GM21447 (cell line): ENCODE data around the gene NOXA1.

Experiments used
- ATAC-seq: cut with Tn5 transposase; IDR thresholded peaks from one replicate; pipeline ENCODE4 v1.9.1; 2021; ENCODE audit not compliant: unreplicated experiment

Gene NOXA1

DNA sequence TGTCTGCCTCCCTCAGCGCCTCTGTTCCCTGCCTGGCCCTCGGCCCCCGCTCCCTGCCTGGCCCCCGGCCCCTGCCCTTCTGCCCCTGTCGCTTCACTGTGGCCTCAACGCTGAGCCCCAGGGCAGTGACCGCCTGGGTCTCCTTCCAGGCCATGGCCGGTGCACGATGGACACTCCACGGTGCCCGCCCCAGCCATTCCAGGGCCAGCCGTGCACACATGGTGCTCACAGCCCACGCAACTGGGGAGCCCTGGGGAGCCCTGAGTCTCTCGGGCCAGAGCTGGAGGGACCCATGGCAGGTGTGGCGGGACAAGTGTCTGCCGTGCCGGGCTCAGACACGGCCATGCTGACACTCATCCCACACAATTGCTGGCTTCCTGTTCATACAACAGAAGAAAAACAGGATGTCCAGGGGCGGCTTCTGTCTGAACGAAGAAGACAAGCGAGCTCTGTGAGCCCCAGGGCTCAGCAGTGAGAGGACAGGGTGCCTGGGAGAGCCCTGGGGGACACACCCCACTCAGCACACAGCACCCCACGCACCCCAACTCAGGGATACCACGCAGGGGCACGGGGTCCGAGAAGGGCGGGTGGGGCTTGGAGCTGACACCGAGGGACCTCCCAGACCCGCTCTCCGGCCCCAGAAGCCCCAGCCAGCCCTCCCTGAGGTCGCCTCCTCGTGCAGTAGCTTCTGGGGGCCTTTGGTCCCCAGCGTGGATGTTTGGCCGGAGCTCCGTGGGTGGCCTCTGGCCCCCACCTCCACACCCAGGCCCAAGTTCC lies 35.9 kb upstream of the NOXA1 start:
- ATAC-seq = no peak

DNA sequence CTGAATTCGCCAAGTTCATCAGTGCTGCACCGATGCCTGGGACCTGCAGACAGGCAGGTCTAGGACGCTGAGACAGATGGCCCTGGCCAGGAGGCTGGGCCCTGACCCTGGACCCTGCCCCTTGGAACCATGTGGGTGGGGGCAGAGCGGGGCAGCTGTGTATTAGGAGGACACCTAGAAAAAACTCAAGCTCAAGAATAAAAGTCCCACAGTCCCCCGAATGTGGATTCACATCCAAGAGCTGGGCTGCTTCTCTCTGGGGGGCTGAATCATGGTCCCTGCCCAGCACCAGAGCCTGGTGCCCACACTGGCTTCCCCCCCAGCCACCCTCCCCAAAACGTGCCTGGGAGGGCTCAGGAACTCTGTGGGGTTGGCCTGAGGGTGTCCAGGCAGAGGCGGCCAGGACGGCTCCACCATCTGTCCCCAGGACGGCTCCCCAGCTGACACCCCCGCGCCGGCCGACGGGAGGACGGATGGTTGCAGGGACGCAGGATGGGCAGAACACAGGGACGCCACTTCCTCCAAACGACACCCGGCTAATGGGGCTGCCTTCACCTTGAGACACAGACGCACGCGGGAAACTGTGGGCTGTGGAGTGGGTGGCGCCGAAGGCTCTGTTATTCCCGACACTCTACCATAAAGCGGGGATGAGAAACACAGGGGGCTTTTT lies 35.2 kb upstream of the NOXA1 start:
- ATAC-seq = no peak

- no peak for ATAC-seq
These were observed 34.4 kb upstream of the NOXA1 start for GRCh38 chr9:137388589-137389427.

GRCh38 chr9:137389428-137389746 lies 33.8 kb upstream of the NOXA1 start:
- no peak for ATAC-seq

- ATAC-seq = no peak
These were observed 32.4 kb upstream of the NOXA1 start for GRCh38 chr9:137390553-137391410.

GRCh38 chr9:137391411-137391754 lies 31.8 kb upstream of the NOXA1 start:
- no peak for ATAC-seq

DNA sequence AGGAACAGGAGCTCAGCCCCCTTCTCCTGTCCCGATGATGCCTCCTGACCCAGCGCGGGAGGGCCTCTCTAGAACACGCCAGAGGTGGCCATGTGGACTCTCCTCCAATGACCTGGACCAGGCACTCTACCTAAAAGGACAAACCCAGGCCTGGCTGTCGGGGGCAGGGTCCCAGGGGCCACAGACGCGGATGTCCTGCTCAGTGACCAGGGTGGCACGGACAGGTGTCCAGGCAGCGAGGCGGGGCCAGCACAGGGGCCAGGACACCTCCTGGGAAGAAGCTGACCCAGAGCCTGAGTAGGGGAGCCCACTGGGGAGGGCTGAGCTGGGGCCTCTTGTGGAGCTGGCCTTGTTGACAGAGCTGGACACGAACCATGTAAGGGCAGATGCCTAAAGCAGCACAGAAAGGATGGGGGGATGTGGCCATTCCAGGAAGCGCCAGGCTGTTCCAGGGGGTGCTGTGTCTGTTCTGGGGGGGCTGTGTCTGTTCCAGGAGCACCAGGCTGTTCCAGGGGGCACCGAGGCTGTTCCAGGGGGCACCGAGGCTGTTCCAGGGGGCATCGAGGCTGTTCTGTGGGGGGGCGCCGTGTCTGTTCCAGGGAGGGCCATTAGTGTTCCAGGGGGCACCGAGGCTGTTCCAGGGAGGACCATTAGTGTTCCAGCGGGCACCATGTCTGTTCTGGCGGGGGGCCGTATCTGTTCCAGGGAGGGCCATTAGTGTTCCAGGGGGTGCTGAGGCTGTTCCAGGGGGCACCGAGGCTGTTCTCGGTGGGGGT lies 30.8 kb upstream of the NOXA1 start:
- no peak for ATAC-seq

GRCh38 chr9:137393176-137394150 lies 29.7 kb upstream of the NOXA1 start:
- ATAC-seq = no peak

DNA sequence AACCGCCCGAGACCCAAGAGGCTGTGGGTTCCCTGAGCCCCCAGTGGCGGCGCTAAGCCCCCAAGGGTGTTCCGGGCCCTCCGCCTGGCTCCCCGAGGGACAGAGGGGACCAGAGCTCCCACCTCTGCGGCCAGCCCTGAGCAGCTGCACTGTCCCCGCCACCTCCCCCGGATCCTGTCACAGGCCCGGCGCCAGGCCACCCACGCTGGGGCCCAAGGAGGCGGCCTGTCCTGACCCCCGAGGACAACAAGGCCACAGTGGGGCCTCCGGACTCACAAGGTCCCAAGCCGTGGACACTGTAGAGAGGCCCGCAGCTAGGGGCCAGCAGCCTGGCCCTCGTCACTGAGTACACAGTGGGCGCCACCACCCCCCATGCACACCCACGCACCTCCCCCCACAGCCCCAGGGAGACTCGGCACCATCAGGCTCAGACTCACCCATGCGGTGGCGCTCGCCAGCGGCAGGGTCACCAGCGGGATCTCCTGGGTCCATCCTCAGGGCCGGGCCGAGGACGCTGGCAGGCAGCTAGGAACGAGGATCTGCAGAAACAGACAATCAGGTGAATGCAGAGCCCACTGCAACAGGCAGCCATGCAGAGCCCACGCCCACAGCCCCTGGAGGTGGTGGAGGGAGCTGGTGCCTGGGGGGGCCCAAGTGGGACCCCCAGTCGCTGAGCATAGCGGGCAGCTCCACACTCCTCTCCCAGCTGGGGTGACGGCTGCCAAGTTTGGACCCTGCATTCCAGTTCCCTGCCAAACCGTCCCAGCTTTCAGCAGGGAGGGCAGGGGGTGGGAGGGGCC lies 28.1 kb upstream of the NOXA1 start:
- no peak for ATAC-seq

- no peak for ATAC-seq
These were observed 27.6 kb upstream of the NOXA1 start for GRCh38 chr9:137395666-137396010.

- ATAC-seq = no peak
These were observed 27.0 kb upstream of the NOXA1 start for GRCh38 chr9:137396227-137396626.

GRCh38 chr9:137396634-137397367 lies 26.4 kb upstream of the NOXA1 start:
- no peak for ATAC-seq

- ATAC-seq = no peak
These were observed 25.3 kb upstream of the NOXA1 start for GRCh38 chr9:137397675-137398423.

DNA sequence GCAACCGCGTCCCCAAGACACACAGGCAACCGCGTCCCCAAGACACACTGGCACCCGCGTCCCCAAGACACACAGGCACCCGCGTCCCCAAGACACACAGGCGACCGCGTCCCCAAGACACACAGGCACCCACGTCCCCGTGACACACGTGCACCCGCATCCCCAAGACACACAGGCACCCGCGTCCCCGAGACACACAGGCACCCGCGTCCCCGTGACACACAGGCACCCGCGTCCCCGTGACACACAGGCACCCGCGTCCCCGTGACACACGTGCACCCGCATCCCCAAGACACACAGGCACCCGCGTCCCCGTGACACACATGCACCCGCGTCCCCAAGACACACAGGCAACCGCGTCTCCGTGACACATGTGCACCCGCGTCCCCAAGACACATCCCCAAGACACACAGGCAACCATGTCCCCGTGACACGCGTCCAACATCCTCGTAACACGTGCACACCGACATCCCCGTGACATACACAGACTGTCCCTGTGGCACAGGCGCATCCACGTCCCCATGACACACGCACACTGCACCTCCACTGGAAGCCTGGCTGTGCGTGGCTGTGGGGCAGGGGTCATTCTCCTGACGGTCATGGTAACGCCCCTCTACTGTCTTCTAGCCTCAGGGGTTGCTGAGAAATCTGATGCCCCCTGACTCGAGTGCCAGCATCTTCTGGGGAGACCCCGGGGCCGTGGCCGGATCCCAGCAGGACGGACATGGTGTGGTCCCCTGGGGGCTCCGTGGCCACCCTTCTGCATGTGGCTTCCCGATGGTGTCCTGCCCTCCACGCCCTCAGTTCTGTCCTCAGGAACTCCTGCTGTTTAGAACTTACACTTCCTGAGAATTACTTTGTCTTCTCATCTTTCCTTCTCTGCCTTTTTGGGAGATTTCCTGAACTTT lies 24.4 kb upstream of the NOXA1 start:
- no peak for ATAC-seq

DNA sequence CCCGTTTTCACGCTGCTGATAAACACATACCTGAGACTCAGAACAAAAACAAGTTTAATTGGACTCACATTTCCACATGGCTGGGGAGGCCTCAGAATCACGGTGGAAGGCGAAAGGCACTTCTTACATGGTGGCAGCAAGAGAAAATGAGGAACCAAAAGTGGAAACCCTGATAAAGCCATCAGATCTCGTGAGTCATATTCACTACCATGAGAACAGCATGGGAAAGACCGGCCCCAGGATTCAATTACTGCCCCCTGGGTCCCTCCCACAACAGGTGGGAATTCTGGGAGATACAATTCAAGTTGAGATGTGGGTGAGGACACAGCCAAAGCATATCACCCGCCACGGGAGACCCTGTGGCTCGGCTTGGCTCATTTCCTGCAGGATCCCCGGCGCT lies 20.4 kb upstream of the NOXA1 start:
- no peak for ATAC-seq

GRCh38 chr9:137403269-137403668 lies 19.9 kb upstream of the NOXA1 start:
- no peak for ATAC-seq
